HG03457 (cell line): Measurements from ENCODE around the gene STX8.
"Not testable (repeated sequence)": the region's sequence is repeated elsewhere in the genome, so short reads cannot be mapped to it uniquely, and the experiment has no call there.

Experiments
- ATAC-seq: cut with Tn5 transposase; IDR thresholded peaks from one replicate; pipeline ENCODE4 v1.9.1; 2021; ENCODE audit warnings: moderate number of reproducible peaks; ENCODE audit not compliant: unreplicated experiment

The STX8 gene

GRCh38 chr17:9355231-9355630, 220.4 kb downstream of the STX8 start:
- not testable (repeated sequence) for ATAC-seq

- ATAC-seq = no peak
Observed at GRCh38 chr17:9350080-9350479, 225.5 kb downstream of the STX8 start.

- ATAC-seq = no peak
Observed at GRCh38 chr17:9346296-9346926, 229.2 kb downstream of the STX8 start.

DNA sequence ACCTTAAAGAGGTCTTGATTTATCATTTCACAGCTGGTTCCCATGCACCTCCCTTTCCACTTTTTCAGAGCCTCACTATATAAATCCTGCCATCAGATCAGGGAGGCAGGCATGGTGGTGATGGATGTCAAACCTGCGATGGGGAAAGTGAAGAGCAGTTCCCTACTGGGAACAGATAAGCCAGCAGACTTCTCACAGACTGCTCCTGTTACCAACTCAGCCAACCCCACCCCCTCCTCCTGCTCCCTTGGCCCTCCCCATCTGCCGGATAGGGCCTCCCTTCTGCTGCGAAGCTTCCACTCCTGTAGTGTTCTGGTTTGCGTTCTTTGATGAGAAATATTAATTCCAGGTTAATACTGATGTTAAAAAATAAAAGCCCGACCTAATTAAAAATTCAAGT, 232.1 kb downstream of the STX8 start:
- no peak for ATAC-seq

- no peak for ATAC-seq
Observed at GRCh38 chr17:9342225-9342624, 233.4 kb downstream of the STX8 start.

GRCh38 chr17:9339958-9340357, 235.7 kb downstream of the STX8 start:
- ATAC-seq = no peak

DNA sequence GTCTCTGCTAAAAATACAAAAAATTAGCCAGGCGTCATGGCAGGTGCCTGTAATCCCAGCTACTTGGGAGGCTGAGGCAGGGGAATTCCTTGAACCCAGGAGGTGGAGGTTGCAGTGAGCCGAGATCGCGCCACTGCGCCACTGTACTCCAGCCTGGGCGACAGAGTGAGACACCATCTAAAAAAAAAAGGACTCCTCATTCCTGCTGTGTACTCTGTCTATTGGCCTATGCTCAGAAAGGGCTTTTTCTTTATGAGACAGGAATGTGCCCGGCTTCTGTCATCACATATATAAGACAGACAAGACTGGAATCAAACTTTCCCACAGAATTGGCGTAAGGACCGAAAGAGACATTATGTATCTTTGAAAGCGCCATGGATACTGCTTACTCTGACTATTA, 236.1 kb downstream of the STX8 start:
- not testable (repeated sequence) for ATAC-seq

DNA sequence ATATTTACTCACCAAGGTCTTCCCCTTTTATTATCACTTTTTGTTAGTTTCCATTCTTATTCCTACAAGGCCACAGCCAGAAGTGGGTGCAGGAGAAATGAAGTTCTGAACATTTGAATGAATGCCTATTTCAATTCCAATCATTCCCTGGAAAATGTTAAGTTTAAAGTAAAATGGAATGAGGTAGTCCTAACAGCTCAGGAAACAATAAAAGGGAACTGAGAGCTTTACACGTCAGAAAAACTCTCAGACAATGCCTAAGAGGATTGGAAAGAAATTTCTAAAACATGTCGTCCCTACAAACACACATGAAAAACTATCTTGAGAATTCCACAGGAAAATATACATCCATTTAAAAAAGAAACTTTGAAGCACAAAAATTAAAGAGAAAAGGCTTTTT, 238.8 kb downstream of the STX8 start:
- ATAC-seq = no peak

GRCh38 chr17:9334536-9335446, 240.8 kb downstream of the STX8 start:
- ATAC-seq = no peak

GRCh38 chr17:9332132-9332494, 243.5 kb downstream of the STX8 start:
- ATAC-seq = no peak

DNA sequence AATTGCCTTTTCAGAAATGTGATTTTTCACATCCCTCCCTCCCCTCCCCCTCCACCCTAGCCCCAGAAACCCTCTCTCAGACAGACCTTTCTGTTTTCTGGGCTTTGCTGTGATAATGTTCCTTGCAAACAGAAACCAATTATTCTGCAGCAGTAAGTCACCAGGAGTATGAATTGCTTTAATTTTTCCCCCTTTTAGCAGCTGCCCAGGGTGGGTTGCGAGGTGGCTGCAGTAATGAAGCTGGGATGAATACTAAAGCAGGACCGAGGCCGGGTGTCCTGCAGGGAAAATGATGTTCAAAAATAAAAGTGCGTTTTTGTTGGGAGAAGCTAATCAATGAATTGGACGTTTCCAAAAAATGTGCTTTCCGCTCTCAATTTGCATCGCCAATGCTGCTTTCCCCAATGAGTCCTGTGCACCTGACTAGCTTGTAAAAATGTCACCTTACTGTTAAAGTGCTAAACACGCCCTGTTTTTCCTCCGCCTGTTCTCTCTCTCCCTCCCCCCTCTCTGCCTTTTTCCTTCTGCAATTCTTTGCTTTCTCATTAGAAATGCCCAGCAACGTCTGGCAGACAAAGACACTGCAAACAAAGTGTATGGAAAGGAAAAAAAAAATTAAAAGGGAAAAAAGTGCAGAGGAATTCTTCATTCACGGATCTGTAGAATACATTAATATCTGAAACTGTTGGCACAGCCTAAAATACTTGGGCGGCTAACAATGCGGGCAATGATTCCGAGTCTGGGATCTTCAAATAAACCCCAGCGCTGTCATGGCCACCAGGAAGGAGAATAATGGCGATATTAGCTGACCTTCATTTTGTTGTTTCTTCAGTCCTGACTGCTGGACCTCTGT, 244.1 kb downstream of the STX8 start:
- ATAC-seq = no peak

DNA sequence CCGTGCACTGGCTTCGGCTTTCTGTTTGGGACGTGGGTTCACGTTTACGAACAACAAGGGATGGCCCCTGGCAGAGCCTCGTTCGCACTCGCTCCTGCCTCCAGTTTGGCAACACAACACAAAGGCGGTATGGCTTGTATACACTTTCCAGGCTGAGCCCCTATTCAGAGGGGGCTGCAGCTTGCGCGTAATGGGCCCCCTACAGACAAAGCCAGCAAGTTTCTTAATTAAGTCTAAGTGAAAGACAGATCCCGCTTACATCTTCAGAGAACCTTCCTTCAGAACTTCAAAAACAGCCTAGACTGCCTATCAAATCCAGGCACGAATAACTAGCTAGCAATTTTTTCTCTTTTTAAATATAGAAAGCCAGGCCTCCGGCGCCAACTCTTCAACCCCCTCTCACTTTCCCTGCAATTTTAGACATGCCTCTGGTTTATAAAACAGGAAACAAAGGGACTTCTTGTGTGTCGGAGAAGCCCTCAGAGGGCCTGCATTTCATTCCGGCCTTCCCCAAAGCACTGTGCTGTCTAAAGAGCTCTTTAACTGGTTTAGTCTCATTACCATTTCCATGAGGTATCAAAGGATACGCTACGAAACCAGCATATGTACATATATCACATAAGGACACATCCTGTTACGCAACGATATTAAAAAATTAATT, 244.9 kb downstream of the STX8 start:
- no peak for ATAC-seq

- ATAC-seq = no peak
Observed at GRCh38 chr17:9330141-9330540, 245.5 kb downstream of the STX8 start.

DNA sequence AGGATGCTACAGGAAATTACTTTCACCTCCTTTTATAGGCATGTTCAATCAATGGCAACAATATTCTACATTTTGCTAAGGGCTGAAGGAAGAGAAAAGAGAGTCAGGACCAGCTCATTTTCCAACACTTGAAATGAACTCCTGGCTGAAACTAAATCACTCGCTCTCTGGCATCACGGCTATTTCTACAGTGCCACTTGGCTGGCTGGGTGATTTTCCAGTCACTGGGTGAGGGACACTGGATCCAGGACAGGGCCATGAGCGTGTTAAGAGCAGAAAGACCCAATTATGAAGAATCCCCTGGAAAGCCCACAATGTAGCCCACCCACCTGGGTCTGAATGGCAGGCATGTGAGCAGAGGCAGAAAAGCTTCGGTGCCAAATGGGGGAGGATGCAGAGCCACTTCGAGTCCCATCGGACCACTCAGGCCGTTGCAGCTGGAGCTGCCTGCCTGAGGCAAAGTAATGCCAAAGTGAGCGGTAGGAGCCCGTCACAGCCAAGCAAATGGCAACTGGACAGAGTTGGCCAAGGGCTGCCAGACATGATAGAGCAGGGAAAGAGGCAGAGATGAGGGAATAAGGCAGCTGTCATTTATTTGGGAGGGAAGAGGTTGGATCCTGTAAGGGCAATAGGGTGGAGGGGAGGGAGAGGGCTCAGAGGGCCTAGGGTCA, 246.2 kb downstream of the STX8 start:
- ATAC-seq = no peak

- ATAC-seq = no peak
Observed at GRCh38 chr17:9324864-9325263, 250.8 kb downstream of the STX8 start.

- ATAC-seq = no peak
Observed at GRCh38 chr17:9322326-9322725, 253.3 kb downstream of the STX8 start.

- ATAC-seq = no peak
Observed at GRCh38 chr17:9321890-9322289, 253.7 kb downstream of the STX8 start.

DNA sequence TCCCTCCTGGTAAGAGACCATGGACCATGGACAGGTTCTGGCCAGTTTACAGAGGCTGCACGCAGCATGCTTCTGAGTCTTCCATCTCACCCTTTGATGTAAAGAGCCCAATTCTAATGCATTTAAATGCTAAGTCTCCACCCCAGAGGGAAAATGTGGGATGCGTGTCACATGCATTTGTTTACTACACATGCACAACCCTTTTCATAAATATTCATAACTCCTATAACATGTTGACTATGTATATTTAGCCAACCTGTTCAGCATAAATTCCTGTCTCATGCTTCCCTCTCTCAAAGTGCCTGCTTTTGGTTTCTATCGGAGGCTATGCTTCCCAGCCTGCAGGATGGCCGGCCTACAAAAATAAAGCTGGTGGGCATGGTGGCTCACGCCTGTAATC, 260.3 kb downstream of the STX8 start:
- ATAC-seq = no peak

DNA sequence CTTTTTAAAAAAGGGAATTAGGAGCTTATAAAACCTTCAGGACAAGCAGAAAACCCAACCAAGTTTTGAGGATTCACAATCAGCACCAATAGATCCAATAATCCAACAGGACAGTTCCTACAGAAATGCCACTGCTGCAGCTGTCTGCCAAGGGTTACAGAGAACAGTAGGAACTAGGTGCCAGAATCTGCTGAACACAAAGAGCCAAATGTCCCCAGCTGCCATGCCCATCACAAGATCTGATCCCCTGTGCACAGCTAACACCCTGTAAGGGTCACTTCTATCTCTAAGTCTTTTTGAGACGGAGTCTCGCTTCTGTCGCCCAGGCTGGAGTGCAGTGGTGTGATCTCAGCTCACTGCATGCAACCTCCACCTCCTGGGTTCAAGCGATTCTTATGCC, 262.3 kb downstream of the STX8 start:
- ATAC-seq = no peak

DNA sequence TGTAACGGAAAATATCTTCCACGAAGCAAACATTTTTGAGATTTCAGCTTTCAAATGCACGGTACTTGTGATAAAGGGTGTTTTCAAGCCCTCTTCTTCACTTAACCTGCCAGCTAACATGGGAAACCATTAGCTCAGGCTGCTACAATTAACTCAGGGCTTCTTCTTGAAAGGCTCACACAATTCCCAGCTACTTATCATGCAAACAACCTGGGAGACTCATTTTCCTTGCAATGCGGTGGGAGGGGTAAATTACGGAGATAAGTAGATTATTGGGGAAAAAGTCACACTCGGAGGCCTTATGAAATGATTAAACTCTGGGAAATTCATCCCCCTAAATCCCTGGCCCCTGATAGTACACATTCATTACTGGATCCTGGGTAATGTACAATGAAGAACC, 266.4 kb downstream of the STX8 start:
- ATAC-seq = no peak

- ATAC-seq = no peak
Observed at GRCh38 chr17:9308069-9308468, 267.6 kb downstream of the STX8 start.
